ENCODE data around the gene DONSON.

DONSON gene

GRCh38 chr21:33531007-33531406, 57.5 kb downstream of the DONSON start:
- TF ChIP-seq TAF1 (IDR thresholded peaks at IDR 0.05; ENCODE audit: low read depth, low read length), result no peak
- TF ChIP-seq SPI1 (IDR thresholded peaks at IDR 0.05; ENCODE audit: low read depth, low read length), result no peak
- TF ChIP-seq POLR2A (IDR thresholded peaks at IDR 0.05; ENCODE audit: low read depth, low read length), result no peak
- no peak for TF ChIP-seq PAX5 (IDR thresholded peaks at IDR 0.05; ENCODE audit: insufficient read depth, low read length, severe bottlenecking)
- TF ChIP-seq POLR2AphosphoS5 (IDR thresholded peaks at IDR 0.05; ENCODE audit: low read depth, low read length), result no peak
- no peak for TF ChIP-seq POU2F2 (IDR thresholded peaks at IDR 0.05; ENCODE audit: low read depth, low read length)
- FAIRE-seq, result no peak

More at GRCh38 chr21:33531007-33531406, 57.5 kb downstream of the DONSON start:
- DNase-seq (ENCODE audit: insufficient read length, low spot score), result no peak

Measured in GM12891 (cell line).